Nephron progenitor cell (in vitro differentiated cells): Measurements from ENCODE around the gene CHRNA4.
"Not testable (repeated sequence)": the region's sequence is repeated elsewhere in the genome, so short reads cannot be mapped to it uniquely, and the experiment has no call there.

Experiments used
- DNase-seq: peaks from one replicate; pipeline ENCODE4 v3.0.0; 2021
- H3K27ac Mint-ChIP-seq: 2 replicates; pipeline ENCODE4 v1.8.0; 2021; ENCODE audit warnings: mild to moderate bottlenecking, moderate library complexity, mixed read lengths
- H3K27me3 Mint-ChIP-seq: 2 replicates; pipeline ENCODE4 v1.8.0; 2021; ENCODE audit warnings: mild to moderate bottlenecking, low read depth, mixed read lengths; ENCODE audit not compliant: poor library complexity
- H3K36me3 Mint-ChIP-seq: 2 replicates; pipeline ENCODE4 v1.8.0; 2021; ENCODE audit warnings: low read depth, mixed read lengths
- H3K4me1 Mint-ChIP-seq: 2 replicates; pipeline ENCODE4 v1.8.0; 2021; ENCODE audit warnings: mixed read lengths
- H3K4me3 Mint-ChIP-seq: 2 replicates; pipeline ENCODE4 v1.8.0; 2021; ENCODE audit warnings: mild to moderate bottlenecking, moderate library complexity, mixed read lengths
- H3K9me3 Mint-ChIP-seq: 2 replicates; pipeline ENCODE4 v1.8.0; 2021; ENCODE audit warnings: mild to moderate bottlenecking, moderate library complexity, mixed read lengths
- TF ChIP-seq, protein P1 (sequence below): fragments of 200-600 bp; sonication (generic); IDR thresholded peaks from 2 replicates; pipeline ENCODE4 v1.5.0; 2021; ENCODE audit warnings: antibody characterized with exemption

Gene CHRNA4

GRCh38 chr20:63342561-63343459, 18.3 kb downstream of the CHRNA4 start:
- Mint-ChIP-seq H3K27ac (no peak overlapping the region), H3K4me1 (peaks cover 37% of the 10 kb centered on the region), H3K9me3 (peaks cover 10% of the 10 kb centered on the region), H3K27me3 (peaks cover 24% of the 10 kb centered on the region), H3K4me3 (no peak overlapping the region), H3K36me3 (no peaks in the 10 kb centered on the region)
- TF ChIP-seq, protein P1, sequence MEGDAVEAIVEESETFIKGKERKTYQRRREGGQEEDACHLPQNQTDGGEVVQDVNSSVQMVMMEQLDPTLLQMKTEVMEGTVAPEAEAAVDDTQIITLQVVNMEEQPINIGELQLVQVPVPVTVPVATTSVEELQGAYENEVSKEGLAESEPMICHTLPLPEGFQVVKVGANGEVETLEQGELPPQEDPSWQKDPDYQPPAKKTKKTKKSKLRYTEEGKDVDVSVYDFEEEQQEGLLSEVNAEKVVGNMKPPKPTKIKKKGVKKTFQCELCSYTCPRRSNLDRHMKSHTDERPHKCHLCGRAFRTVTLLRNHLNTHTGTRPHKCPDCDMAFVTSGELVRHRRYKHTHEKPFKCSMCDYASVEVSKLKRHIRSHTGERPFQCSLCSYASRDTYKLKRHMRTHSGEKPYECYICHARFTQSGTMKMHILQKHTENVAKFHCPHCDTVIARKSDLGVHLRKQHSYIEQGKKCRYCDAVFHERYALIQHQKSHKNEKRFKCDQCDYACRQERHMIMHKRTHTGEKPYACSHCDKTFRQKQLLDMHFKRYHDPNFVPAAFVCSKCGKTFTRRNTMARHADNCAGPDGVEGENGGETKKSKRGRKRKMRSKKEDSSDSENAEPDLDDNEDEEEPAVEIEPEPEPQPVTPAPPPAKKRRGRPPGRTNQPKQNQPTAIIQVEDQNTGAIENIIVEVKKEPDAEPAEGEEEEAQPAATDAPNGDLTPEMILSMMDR: no peak
- no peak for DNase-seq

GRCh38 chr20:63340158-63340688, 20.9 kb downstream of the CHRNA4 start:
- not testable (repeated sequence) for H3K36me3 Mint-ChIP-seq, DNase-seq, H3K4me3 Mint-ChIP-seq, H3K27ac Mint-ChIP-seq
- Mint-ChIP-seq H3K9me3 (peaks cover 10% of the 10 kb centered on the region), H3K4me1 (peaks cover 54% of the 10 kb centered on the region), H3K27me3 (peaks cover 36% of the 10 kb centered on the region)

- H3K36me3 Mint-ChIP-seq, H3K4me3 Mint-ChIP-seq, H3K27ac Mint-ChIP-seq, DNase-seq: not testable (repeated sequence)
- Mint-ChIP-seq H3K9me3 (peaks cover 10% of the 10 kb centered on the region), H3K27me3 (peaks cover 38% of the 10 kb centered on the region), H3K4me1 (peaks cover 51% of the 10 kb centered on the region)
Measured at GRCh38 chr20:63339154-63340094, 21.7 kb downstream of the CHRNA4 start.

- TF ChIP-seq, protein P1: no peak
- Mint-ChIP-seq H3K36me3 (no peaks in the 10 kb centered on the region), H3K9me3 (peaks cover 20% of the 10 kb centered on the region), H3K4me1 (peaks cover 55% of the 10 kb centered on the region), H3K27me3 (peaks cover 42% of the 10 kb centered on the region), H3K27ac (peak overlapping the region; percentile 7), H3K4me3 (peak overlapping the region; percentile 28)
- no peak for DNase-seq
Measured at GRCh38 chr20:63337786-63338420, 23.2 kb downstream of the CHRNA4 start.

GRCh38 chr20:63336232-63336752, 24.9 kb downstream of the CHRNA4 start:
- no peak overlapping the region for H3K27ac Mint-ChIP-seq
- no peak overlapping the region for H3K4me3 Mint-ChIP-seq
- H3K27me3 Mint-ChIP-seq: peaks cover 34% of the 10 kb centered on the region
- DNase-seq: no peak
- peaks cover 54% of the 10 kb centered on the region for H3K4me1 Mint-ChIP-seq
- TF ChIP-seq, protein P1: no peak
- peaks cover 6% of the 10 kb centered on the region for H3K36me3 Mint-ChIP-seq
- peaks cover 22% of the 10 kb centered on the region for H3K9me3 Mint-ChIP-seq

- H3K27ac Mint-ChIP-seq: peak overlapping the region; percentile 74
- no peak overlapping the region for H3K4me3 Mint-ChIP-seq
Measured at GRCh38 chr20:63335711-63336110, 25.4 kb downstream of the CHRNA4 start.

GRCh38 chr20:63335060-63335459, 26.1 kb downstream of the CHRNA4 start:
- Mint-ChIP-seq H3K27me3 (peaks cover 28% of the 10 kb centered on the region), H3K4me1 (peaks cover 60% of the 10 kb centered on the region), H3K9me3 (peaks cover 20% of the 10 kb centered on the region)
- not testable (repeated sequence) for H3K27ac Mint-ChIP-seq, DNase-seq, H3K36me3 Mint-ChIP-seq, H3K4me3 Mint-ChIP-seq

More at GRCh38 chr20:63335711-63336110, 25.4 kb downstream of the CHRNA4 start:
- H3K27me3 Mint-ChIP-seq: peaks cover 28% of the 10 kb centered on the region
- H3K4me1 Mint-ChIP-seq: peaks cover 56% of the 10 kb centered on the region
- H3K36me3 Mint-ChIP-seq: peaks cover 6% of the 10 kb centered on the region
- TF ChIP-seq, protein P1: no peak
- no peak for DNase-seq
- peaks cover 20% of the 10 kb centered on the region for H3K9me3 Mint-ChIP-seq
